Left cardiac atrium (tissue), 4 donors: ENCODE measurements around the gene PTH1R. TPM values are rescaled to one million over a fixed set of nuclear protein-coding genes. Genes with fewer than 3 reads are reported as not detected.

ENCODE experiments used
- ATAC-seq, 2 donors: fragments of 200-7000 bp; cut with Tn5 transposase; one replicate each; pipeline ENCODE4 v1.9.1; 2020; ENCODE audit warnings: mild to moderate bottlenecking in 2 of 2, moderate library complexity in 2 of 2
- DNase-seq: peaks from one replicate; pipeline ENCODE4 v3.0.0-alpha.2; 2020
- intact Hi-C, 2 donors: fragments of 100-400 bp; cut with DNase I; formaldehyde crosslinking; loops; one replicate each; pipeline versions ENCODE4 v1.14.1 to v1.15.1; 2022 to 2023
- total RNA-seq, 2 donors: library from RNA; stranded (reverse); fragmentation: NEBNext Ultra II Directional; extraction: Animal tissue kit (Norgen Biotek cat#: 25700); gene quantifications; one replicate each; pipeline ENCODE4 v1.2.1, GENCODE V29; 2021
- donor health status: DM: no; HTN: yes; CAD: no.
- donor health status: DM: no; HTN: yes; CAD: no; lungs with severe emphysema.
- donor health status: DM: yes; HTN: yes; CAD: no.
- donor health status: Dilated cardiomyopathy.

Gene PTH1R
- total RNA-seq, 2 donors from 2014 or later, result 5.4 to 10.0 TPM

GRCh38 chr3:46875560-46875959, 2.0 kb upstream of the PTH1R start:
- DNase-seq (no peak), ATAC-seq (no peak)
- intact Hi-C loops, result no loop called here

- ATAC-seq (no peak), DNase-seq (no peak)
- intact Hi-C loops, result no loop called here
These were observed 914 bp upstream of the PTH1R start for GRCh38 chr3:46876313-46877300.

- DNase-seq, result no peak
- ATAC-seq, result no peak
- intact Hi-C loops, result no loop called here
These were observed 1.4 kb downstream of the PTH1R start for GRCh38 chr3:46878781-46879436.

- no peak for DNase-seq
- ATAC-seq, result no peak
- intact Hi-C loops, result no loop called here
These were observed 3.5 kb downstream of the PTH1R start for GRCh38 chr3:46880884-46881595.

- intact Hi-C loops, result no loop called here
- ATAC-seq, result peak; percentile 54 to 67
- no peak for DNase-seq
These were observed 4.3 kb downstream of the PTH1R start for GRCh38 chr3:46881596-46882376.

GRCh38 chr3:46882377-46883053, 5.0 kb downstream of the PTH1R start:
- no peak for DNase-seq
- ATAC-seq, result peak; percentile 53 to 58
- intact Hi-C loops, result no loop called here

- ATAC-seq (peak; percentile 64 to 71), DNase-seq (no peak)
- intact Hi-C loops, result no loop called here
These were observed 5.7 kb downstream of the PTH1R start for GRCh38 chr3:46883054-46883829.

- intact Hi-C loops, result no loop called here
- ATAC-seq (no peak), DNase-seq (no peak)
These were observed 6.3 kb downstream of the PTH1R start for GRCh38 chr3:46883830-46884185.

GRCh38 chr3:46884427-46884826, 6.9 kb downstream of the PTH1R start:
- DNase-seq (no peak), ATAC-seq (no peak)
- intact Hi-C loops, result no loop called here

GRCh38 chr3:46884929-46885328, 7.4 kb downstream of the PTH1R start:
- DNase-seq (no peak), ATAC-seq (no peak)
- intact Hi-C loops, result no loop called here

- intact Hi-C loops, result no loop called here
- ATAC-seq (no peak), DNase-seq (no peak)
These were observed 8.1 kb downstream of the PTH1R start for GRCh38 chr3:46885612-46886011.

- no peak for ATAC-seq
- intact Hi-C loops, result no loop called here
- no peak for DNase-seq
These were observed 10.5 kb downstream of the PTH1R start for GRCh38 chr3:46887980-46888494.

GRCh38 chr3:46888705-46889104, 11.2 kb downstream of the PTH1R start:
- intact Hi-C loops, result no loop called here
- DNase-seq (no peak), ATAC-seq (no peak)

- no peak for DNase-seq
- intact Hi-C loops, result loop anchor here in 1 of 2 donors (5.0 kb wide), 1 partner anchor 42 kb away; no protein-coding TSS in a partner anchor
- ATAC-seq, result no peak
These were observed 12.0 kb downstream of the PTH1R start for GRCh38 chr3:46889381-46890110.

GRCh38 chr3:46890132-46890531, 12.6 kb downstream of the PTH1R start:
- ATAC-seq, result no peak
- no peak for DNase-seq
- intact Hi-C loops, result loop anchor here in 1 of 2 donors (5.0 kb wide), 1 partner anchor 43 kb away; no protein-coding TSS in a partner anchor

- DNase-seq, result no peak
- intact Hi-C loops, result loop anchor here in 1 of 2 donors (5.0 kb wide), 1 partner anchor 44 kb away; no protein-coding TSS in a partner anchor
- ATAC-seq, result no peak
These were observed 13.6 kb downstream of the PTH1R start for GRCh38 chr3:46891132-46891531.
